Measurements from ENCODE around the gene PLEKHA7. TPM values are rescaled to one million over a fixed set of nuclear protein-coding genes. Genes with fewer than 3 reads are reported as not detected.

Gene PLEKHA7
- total and polyA plus RNA-seq, 2 of the 8 experiments (the other 6 are each of a cell fraction or from before 2014, with no cell fraction given) = 11.4 to 25.6 TPM

- TF ChIP-seq RBBP5 (IDR thresholded peaks at IDR 0.05; ENCODE audit: borderline replicate concordance, low read depth, low read length) (no peak), JUN (IDR thresholded peaks at IDR 0.05; ENCODE audit: low read depth, low read length) (no peak), RFX5 (IDR thresholded peaks at IDR 0.05; ENCODE audit: borderline replicate concordance, low read depth, low read length) (no peak), MAX (IDR thresholded peaks at IDR 0.05) (no peak), SP2 (IDR thresholded peaks at IDR 0.05; ENCODE audit: low read length) (no peak), TBP (IDR thresholded peaks at IDR 0.05; ENCODE audit: low read depth, low read length) (no peak), KDM5A (IDR thresholded peaks at IDR 0.05; ENCODE audit: low read length) (no peak)
Measured at GRCh38 chr11:16759857-16760508, 254.2 kb downstream of the PLEKHA7 start (continued).
